ENCODE data around the gene ADAMTS13. TPM values are rescaled to one million over a fixed set of nuclear protein-coding genes. Genes with fewer than 3 reads are reported as not detected.

The ADAMTS13 gene
- total RNA-seq, 1 donor from 2014 or later: 1.3 TPM

- H3K27ac Mint-ChIP-seq: no peak overlapping the region
- H3K4me1 Mint-ChIP-seq: peaks cover 6% of the 10 kb centered on the region
- H3K36me3 Mint-ChIP-seq (ENCODE audit: low read depth): no peaks in the 10 kb centered on the region
- intact Hi-C loops (cut with micrococcal nuclease): no loop called here
- DNase-seq: no peak
- H3K27me3 Mint-ChIP-seq: peaks cover 6% of the 10 kb centered on the region
- H3K9me3 Mint-ChIP-seq: peaks cover 5% of the 10 kb centered on the region
- no peak overlapping the region for H3K4me3 Mint-ChIP-seq
These were observed 85.2 kb downstream of the ADAMTS13 start for GRCh38 chr9:133507246-133507965.

- peaks cover 6% of the 10 kb centered on the region for H3K4me1 Mint-ChIP-seq
- peaks cover 6% of the 10 kb centered on the region for H3K27me3 Mint-ChIP-seq
- no peaks in the 10 kb centered on the region for H3K36me3 Mint-ChIP-seq (ENCODE audit: low read depth)
- no peak overlapping the region for H3K27ac Mint-ChIP-seq
- no peak for DNase-seq
- H3K9me3 Mint-ChIP-seq: no peaks in the 10 kb centered on the region
- H3K4me3 Mint-ChIP-seq: no peak overlapping the region
- intact Hi-C loops (cut with micrococcal nuclease): no loop called here
These were observed 85.9 kb downstream of the ADAMTS13 start for GRCh38 chr9:133508046-133508445.

Other genes with a start within 250 kb of the ADAMTS13 start
- not detected in 2 replicates for gene OBP2B, start 213.1 kb upstream of the ADAMTS13 start, total RNA-seq
- 0.36 and 0.58 TPM in 2 replicates for gene ABO, start 147.2 kb upstream of the ADAMTS13 start, total RNA-seq
- gene SURF6, start 86.2 kb upstream of the ADAMTS13 start, total RNA-seq: 27.4 and 28.8 TPM in 2 replicates
- 39.5 and 45.0 TPM in 2 replicates for gene MED22, start 74.2 kb upstream of the ADAMTS13 start, total RNA-seq
- gene RPL7A, start 74.1 kb upstream of the ADAMTS13 start, total RNA-seq: 2,650 and 2,658 TPM in 2 replicates
- 29.8 and 33.2 TPM in 2 replicates for gene SURF1, start 65.9 kb upstream of the ADAMTS13 start, total RNA-seq
- gene SURF2, start 65.8 kb upstream of the ADAMTS13 start, total RNA-seq: 28.5 and 29.3 TPM in 2 replicates
- gene SURF4, start 46.3 kb upstream of the ADAMTS13 start, total RNA-seq: 235 and 240 TPM in 2 replicates
- 0.16 and 0.33 TPM in 2 replicates for gene STKLD1, start 46.0 kb upstream of the ADAMTS13 start, total RNA-seq
- gene REXO4, start 4.4 kb upstream of the ADAMTS13 start, total RNA-seq: 39.9 and 42.3 TPM in 2 replicates
- 0.40 and 0.70 TPM in 2 replicates for gene CACFD1, start 37.6 kb downstream of the ADAMTS13 start, total RNA-seq
- 3.2 and 4.0 TPM in 2 replicates for gene SLC2A6, start 56.7 kb downstream of the ADAMTS13 start, total RNA-seq
- not detected in 2 replicates for gene MYMK, start 102.6 kb downstream of the ADAMTS13 start, total RNA-seq
- gene ADAMTSL2, start 112.3 kb downstream of the ADAMTS13 start, total RNA-seq: not detected in 2 replicates
- gene FAM163B, start 187.0 kb downstream of the ADAMTS13 start, total RNA-seq: not detected in 2 replicates
- gene DBH, start 214.0 kb downstream of the ADAMTS13 start, total RNA-seq: not detected in 2 replicates